Renal pelvis (tissue), 4 donors: ENCODE data around the gene ZSWIM6. TPM values are rescaled to one million over a fixed set of nuclear protein-coding genes. Genes with fewer than 3 reads are reported as not detected.

ENCODE experiments used
- DNase-seq: peaks from one replicate; pipeline ENCODE4 v3.0.0-alpha.2; 2013
- polyA plus RNA-seq, 3 donors: library from polyadenylated mRNA; unstranded; fragments of 120-200 nt; gene quantifications; one replicate each; pipeline ENCODE4 v1.2.1, GENCODE V29; 2013; ENCODE audit not compliant: insufficient read length in 3 of 3

The ZSWIM6 gene
- polyA plus RNA-seq, 3 donors, result 25.5 to 31.7 (median 30.0) TPM

DNA sequence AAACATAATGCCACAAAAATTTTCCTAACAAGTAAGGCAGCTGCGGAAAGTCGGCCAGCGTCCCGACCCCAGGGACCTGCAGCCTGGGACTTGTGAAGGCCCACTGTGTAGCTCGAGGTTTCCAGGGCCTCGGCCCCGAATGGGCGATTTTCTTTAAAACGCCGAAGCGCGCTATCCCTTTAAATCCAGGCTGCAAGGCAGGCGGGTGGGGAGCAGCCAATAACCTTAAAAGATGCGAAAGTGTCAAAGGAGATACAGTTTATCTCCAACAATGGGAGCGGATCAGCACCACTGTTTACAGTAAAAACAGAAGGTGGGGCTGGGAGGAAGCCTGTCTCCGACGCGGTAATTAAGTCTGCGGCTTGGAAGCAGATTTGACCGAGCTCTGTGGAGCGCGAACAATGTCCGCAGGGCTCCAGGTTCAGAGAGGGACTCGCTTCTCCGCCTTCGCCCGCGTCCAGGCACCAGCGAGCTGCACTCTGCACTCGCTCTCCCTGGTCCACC lies 1.7 kb upstream of the ZSWIM6 start:
- no peak for DNase-seq

DNA sequence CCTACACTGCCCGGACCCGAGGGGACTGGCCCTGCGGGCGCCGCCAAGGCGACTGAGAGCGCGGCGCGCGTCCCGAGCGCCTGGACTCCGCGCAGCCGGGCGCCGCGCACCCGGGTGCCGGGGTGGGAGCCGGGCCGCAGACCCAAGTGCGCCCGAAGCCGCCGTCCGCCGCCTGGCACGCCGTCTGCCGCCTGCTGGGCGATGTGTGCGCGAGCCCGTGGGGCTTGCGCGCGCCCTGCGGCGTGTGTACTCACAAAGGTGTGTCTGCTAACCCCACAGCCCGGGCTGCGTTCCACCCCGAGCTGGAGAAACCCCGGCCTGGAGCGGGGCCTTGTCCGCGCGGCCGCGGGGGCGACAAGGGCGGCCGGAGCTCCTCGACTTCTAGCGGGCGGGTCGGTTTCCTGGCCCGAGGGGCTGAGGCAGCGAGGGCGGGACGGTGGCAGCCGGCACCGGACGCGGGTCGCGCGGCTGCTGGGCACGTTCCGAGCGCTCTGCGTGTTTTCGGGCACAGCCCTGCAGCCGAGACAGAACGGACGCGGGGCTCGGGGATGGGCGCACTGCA lies 1.1 kb upstream of the ZSWIM6 start:
- DNase-seq, result peak; percentile 76

DNA sequence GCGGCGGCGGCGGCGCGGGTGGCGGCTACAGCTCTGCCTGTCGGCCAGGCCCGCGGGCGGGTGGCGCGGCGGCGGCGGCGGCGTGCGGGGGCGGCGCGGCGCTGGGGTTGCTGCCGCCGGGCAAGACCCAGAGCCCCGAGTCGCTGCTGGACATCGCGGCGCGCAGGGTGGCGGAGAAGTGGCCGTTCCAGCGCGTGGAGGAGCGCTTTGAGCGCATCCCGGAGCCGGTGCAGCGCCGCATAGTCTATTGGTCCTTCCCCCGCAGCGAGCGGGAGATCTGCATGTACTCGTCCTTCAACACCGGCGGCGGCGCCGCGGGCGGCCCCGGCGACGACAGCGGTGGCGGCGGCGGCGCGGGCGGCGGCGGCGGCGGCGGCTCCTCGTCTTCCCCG lies 296 bp downstream of the ZSWIM6 start:
- DNase-seq, result no peak

DNA sequence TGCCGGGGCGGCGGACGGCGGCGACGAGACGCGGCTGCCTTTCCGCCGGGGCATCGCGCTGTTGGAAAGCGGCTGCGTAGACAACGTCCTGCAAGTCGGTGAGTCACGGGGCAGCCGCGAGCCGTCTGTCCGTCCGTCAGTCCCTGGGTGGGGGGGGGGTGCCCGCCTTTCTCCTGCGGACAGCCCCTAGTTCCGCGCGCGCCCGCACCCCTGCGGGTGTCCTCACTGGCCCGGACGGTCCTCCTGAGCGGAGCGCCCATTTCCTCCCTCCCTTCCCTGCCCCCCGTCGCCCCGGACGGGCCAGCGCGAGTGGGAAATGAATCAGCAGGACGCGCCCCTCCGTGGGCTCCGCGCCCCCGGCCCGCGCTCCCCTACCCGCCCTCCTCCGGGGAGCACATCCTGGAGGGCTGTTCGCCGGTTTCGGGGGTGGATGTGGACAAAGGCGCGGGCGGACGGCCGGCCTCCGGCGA lies 828 bp downstream of the ZSWIM6 start:
- no peak for DNase-seq

DNA sequence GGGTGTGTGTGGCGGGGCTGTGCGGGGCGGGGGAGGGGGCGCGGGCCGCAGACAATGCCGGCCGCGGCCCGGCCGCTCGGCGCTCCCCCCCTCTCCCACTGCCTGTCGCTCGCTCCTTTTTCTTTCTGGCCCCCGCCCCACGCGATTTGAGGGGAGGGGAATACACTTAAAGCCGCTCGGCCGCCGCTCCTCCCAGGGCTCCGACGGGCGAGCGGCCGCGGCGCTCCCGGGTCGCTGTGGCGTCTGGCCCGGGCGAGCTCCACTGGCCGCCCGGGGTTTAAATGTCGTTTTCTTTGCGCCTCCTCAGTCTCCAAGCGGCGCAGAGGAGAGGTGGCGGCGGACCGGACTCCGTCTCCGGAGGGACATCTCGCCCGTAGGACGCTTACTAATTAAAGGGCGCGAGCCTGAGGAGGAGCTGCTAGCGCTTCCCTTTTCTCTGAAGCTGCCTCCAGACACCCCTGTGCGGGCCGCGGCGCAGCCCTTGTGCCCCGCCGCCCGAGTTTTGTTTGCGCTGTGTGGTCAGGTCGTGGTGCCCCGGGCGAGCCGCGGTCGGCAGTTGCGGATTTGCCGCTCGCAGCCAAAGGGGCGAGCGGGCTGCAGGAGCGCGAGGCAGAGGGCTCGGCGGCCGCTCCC lies 1.4 kb downstream of the ZSWIM6 start:
- DNase-seq, result peak; percentile 53

DNA sequence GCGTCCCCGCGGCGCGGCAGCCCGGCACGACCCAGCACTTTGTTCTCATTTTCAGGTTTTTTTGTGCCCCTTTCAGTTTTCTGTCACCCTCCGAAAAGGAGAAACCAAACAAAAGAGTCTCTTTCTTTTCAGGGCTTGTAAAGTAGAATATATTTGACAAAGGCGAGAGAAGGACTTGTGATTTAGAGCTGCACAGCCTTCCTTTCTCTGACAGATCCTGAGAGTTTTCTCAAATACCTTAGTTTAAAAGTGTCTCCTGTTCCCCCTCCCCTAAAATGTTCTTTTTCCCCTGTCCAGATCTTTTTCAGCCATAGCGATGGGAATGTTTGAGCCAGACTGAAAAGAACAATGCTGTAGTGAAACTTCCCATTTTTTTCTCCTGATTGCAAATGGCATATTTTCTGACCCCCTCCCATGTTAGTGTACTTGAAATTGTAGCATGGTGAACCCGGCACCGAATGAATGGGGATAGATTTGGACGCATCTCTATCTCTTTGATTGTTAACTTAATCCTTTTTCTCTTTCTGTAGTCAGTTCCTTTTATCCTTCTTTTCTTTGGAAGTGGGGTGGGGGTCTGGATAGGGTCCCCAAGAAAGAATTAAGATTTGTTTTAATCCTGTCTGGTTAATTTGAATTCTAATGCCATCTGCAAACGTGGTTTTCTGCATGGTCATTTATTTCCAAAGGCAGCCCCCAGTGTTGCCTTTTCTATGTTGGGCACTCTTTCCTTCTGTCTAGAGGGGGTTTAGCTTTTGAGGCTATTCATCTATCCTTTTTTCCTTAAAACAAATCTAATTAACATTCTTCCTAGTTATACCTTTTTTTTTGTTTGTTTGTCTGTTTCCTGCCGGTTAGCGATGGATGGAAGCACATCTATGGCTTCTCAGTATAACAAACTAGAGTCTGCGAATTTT lies 2.2 kb downstream of the ZSWIM6 start:
- DNase-seq, result peak; percentile 20

DNA sequence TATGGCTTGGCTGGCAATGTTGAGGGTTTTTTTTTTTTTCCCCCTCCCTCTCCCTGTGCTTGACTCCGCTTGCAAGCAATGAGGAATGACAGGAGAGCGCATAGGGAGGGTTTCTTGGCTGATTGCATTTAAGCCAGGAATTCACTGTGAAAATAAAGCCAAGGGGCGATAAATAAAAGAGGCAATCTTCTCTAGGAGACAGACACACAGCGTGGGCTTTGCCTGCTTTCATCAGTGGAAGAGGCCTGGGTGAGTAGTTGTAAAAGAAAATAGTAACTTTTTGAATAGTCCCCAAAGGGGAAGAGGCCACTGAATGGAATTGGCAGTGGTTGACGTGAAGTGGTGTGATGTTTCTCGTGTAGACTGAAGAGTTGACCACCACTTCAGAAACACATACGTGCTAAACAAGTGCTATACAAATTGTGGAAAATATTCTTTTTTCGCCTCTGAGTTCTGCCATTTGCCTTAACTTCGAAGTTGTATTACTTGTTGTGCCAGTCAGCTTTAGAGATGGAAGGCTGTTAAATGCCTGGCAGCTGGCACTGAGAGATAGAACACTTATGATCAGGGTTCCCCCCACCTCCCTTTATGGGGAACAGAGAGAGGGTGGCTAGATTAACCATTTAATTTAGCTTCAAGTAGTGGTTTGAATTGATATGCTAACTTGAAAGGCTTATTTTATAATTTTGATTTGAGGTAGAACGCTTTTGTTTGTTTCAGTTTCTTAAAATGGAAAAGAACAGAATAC lies 3.0 kb downstream of the ZSWIM6 start:
- peak; percentile 91 for DNase-seq

DNA sequence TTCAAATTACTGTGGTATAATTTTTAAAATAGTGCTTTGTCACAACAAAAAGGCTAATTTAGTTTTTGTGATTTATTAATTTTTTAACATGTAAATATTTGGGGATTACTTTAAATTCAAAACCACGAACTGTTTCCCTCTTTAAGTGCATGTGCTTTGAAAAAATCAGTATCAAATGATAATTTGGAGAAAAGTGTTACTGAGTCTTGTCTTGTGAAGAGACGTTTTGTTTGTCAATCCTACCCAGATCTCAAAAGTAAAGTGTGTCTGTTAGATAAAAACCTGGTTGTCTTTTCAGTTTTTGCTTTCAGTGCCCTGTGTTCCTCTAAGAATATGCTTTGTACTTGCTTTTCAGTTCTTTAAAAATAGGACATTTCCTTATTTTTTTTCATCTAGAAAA lies 7.7 kb downstream of the ZSWIM6 start:
- DNase-seq, result no peak

DNA sequence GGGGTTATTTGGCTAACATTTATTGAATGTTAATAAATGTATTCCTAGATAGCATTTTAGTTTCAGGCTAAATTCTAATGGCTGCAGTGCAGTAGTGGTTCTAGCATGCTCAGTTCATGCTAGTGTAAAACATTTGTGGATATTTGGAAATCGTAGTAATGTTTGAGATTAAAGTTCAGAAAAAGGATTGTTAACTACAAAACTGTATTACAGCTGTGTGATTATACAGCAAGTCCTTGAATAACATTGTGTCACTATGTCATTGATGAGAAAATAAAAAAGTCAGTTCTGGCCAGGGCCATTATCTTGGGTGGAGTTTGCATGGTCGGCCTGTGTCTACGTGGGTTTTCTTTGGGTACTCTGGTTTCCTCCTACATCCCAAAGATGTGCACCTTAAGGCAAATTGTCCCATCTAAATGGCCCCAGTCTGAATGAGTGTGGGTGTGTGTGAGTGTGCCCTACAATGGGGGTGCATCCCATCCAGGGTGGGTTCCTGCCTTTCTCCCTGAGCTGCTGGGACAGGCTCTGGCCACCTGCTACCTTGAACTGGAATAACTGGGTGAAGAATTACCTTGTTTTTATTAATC lies 8.8 kb downstream of the ZSWIM6 start:
- no peak for DNase-seq

DNA sequence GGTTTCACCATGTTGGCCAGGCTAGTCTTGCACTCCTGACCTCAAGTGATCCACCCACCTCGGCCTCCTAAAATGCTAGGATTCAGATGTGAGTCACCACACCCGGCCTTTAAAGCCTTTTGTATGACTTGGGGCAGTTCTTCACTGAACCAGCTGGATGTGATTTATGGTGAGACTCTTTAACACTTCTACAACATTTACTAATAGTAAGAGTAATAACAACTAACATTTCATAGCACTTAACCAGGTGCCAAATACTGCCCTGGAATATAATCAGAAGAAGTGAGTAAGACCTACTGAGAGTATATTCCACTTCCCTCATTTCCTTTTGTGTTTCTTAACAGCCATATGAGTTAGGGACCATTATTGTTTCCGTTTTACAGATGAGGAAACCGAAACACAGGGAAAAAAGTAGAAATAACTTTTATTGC lies 10.0 kb downstream of the ZSWIM6 start:
- no peak for DNase-seq

DNA sequence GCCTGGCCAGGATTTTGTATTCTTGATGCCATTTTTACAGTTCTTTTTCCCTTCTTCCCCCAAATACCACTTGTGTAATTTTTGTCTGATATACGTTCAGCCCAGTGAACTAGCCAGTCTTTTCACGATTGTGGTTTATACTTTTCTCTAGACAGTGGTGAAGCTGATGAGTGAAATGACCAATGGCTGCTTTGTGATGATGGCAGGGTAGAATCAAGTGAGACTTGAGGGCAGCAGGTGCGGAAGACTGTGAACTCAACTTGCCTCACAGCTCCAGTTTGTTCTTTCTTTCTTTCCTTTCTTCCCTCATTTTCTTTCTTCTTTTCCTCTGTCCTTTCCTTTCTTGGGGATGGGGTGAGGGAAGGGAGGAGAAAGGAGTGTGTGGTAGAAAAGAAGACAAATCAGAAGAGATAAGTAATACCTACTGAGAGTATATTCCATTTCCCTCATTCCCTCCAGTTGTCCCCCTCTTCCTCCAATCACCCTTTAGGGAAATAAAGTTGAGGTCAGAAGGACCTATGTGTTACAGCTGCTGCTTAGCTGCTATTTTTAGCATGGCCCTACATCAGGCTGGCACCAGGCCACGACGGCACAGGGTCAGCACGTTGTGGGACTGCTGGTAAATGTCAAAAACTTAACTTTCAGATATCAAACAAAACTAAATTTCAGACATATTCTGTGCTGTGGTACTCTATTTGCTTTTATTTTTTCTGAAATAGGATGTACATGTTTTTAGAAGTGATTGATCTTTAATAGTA lies 12.3 kb downstream of the ZSWIM6 start:
- DNase-seq, result peak; percentile 20

DNA sequence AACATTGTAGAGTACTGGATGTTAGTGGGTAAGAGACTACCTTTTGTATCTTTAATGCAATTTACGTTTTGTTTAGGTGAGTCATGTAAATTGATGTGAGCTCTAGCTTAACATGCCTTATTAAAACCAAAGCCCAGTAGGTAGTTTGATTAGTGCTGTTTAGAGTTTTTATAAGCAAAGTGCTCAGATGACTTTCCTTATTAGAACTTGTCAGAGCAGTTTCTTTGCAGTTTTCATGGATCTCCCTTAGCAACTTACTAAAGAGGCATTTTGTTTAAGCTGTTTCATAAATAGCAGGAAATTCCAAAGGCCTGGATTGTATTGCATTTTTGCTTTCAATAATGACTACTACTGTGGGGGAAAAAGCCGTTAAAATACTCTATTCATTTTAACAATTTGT lies 14.5 kb downstream of the ZSWIM6 start:
- peak; percentile 17 for DNase-seq

DNA sequence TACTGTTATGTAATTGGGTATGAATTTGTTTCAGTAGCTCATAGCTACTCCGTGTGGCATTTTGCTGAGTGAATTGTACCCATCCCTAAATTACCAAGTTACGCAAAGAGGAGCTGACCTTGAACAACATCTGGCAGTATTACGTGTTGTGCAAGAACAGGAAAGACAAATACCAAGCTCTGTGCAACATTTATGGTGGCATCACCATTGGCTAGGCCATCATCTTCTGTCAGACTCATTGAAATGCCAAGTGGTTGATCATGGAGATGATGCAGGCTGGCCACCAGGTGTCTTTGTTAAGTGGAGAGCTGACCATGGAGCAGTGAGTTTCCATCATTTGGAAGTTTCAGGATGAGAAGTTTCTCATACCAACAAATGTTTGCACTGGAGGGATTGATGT lies 15.0 kb downstream of the ZSWIM6 start:
- DNase-seq, result no peak

DNA sequence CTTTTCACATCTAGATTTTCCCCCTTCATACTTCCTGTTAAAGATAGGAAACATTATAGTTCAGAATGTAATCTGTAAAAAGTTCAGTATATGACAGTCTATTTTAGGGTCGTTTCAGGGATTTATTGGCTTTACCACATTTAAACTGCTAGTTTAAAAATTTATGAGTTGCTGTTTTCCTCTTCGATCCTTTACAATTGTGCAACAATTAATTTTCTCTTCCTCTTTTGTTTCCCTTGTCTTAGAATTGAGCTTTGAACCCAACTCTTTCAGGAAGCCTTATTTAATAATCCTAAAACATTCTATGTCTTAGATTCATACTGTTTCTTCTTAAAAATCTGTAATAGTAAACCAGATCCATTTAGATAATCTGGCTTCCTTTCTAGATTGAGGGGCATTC lies 16.4 kb downstream of the ZSWIM6 start:
- no peak for DNase-seq

DNA sequence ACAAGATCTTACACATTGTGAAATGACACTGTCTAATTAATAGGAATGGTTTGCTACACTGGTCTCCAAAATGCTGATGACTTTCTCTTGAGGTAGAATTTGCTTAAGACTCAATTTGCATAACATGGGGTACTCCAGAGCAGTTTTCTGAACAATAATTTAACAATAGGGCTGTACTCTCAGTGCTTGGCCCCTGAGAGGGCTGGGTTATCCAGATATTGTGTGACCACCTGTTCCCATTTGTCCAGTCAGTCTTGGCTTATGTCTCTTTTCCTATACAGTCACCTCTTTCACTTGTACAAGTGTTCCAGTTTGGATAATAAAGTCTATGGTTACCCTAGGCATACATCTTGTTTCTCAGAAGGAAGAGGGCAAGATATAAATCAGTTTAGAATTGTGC lies 17.9 kb downstream of the ZSWIM6 start:
- no peak for DNase-seq

DNA sequence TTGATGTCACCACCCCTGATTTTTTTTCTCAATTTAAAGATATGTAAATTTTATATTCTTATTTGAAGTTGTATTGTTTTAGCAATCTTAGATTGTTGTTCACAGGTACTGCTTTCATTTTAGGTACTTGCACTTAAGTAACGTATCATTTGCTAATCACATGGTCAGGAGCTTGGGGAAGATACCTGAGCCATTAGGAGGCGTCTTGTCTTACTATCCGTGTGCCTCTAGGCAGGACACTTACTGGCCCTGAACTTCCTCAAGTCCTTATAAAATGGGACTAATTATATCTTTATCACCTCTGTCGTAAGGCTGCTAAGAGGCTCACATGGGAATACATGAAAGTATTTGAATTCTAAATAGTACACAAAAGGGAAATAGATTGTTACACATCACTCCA lies 18.5 kb downstream of the ZSWIM6 start:
- no peak for DNase-seq

DNA sequence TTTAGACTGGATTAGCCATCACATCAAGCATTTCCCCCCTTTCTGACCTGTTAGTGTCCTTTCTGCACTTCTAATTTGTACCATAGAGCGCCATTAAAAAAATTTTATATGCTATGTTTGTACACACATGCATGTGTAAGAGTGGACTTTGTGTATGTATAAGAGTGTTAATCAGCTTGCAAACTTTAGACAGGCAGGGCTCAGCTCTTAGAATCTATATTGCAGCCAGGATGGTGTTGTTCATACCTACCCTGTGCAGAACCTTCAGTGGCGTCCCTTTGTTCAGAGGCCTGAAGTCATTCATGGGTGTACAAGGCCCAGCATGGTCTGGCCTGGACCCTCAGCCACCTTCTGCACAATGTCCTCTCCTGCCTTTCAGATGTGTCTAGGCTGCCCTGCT lies 19.7 kb downstream of the ZSWIM6 start:
- DNase-seq, result no peak

DNA sequence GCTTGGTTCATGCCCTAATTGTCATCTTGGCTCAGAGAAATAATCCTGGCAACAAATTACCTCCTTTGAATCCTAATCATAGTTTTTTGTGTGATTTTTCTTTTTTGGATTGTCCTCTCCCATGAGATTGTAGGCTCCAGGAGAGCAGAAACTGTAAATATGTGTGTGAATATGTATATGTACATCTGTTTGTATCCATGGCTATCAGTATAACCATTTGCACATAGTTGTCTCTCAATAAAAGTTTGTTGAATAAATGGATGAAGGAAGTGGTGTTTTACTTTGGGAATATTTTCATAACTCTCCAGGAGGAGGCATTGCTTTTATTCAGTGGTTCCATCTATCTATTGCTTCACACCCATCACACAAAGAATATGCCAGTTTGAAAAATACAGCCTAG lies 20.1 kb downstream of the ZSWIM6 start:
- DNase-seq, result no peak

DNA sequence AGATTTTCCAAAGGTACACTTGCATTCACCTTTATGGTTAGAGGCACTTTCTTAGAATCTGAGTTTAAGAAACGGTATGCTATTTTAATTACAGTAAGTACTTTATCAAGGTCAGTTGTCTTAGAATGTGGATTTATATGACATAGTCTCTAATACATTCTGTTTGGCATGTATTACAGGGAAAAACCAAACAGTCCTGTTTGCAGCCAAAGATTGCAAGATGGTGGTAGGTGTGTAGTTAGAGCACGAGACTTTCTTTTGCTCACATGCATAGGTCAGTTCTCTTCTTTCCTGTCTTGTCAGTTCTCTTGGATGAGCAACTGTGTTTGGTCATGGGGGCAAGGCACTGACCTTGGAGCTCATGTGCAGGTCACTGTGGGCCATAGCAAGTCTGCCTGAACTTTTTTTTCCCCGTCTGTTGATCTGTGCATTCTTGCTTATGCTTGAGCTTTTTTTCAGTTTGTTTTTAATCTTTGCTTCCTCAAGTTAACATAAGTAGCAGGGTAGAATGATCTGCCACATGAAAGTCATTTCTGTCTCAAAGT lies 20.6 kb downstream of the ZSWIM6 start:
- DNase-seq, result no peak

DNA sequence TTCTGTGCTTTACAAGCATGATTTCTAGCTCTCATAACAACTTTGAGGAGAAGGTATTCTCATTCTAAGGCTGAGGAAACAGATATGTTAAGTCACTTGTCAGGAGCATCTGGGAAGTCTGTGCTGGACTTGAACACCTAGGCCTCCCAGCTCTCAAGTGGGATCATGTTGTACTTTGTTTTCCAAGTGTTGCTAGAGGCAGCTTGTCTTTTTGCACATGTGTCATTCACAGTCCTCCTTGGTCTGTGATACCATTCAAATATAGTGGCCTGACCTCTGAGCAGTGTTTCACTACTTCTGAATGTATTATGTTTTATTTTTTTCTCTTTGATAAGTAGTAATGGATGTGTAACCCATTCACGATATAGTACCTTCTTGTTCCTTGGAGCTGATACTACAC lies 21.2 kb downstream of the ZSWIM6 start:
- DNase-seq, result no peak

DNA sequence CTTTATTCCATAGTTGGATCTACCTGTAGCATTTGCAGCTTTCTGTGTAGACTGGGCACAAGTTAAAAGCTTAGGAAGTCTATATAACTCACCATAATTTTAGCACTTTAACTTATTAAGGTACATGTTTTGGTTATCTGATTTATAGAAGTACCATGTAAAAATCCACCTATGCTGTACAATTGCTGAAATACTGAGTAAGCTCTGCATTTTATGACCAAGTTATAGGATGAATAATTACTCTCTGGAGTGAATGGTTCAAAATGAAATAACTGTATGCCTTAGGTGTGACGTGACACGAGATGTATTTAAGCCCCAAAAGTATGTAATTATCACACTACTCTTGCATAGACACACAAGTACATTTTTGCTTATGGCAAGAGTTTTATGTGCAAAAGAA lies 22.1 kb downstream of the ZSWIM6 start:
- no peak for DNase-seq
